Left cardiac atrium (tissue), 4 donors: ENCODE data around the gene CYP24A1. TPM values are rescaled to one million over a fixed set of nuclear protein-coding genes. Genes with fewer than 3 reads are reported as not detected.
A peak's percentile ranks its signal among the peaks of the same experiment; 100 is the strongest.

Experiments
- ATAC-seq, 2 donors: fragments of 200-7000 bp; cut with Tn5 transposase; one replicate each; pipeline ENCODE4 v1.9.1; 2020; ENCODE audit warnings: mild to moderate bottlenecking in 2 of 2, moderate library complexity in 2 of 2
- DNase-seq: peaks from one replicate; pipeline ENCODE4 v3.0.0-alpha.2; 2020
- intact Hi-C, 2 donors: fragments of 100-400 bp; cut with DNase I; formaldehyde crosslinking; loops; one replicate each; pipeline versions ENCODE4 v1.14.1 to v1.15.1; 2022 to 2023
- total RNA-seq, 2 donors: library from RNA; stranded (reverse); fragmentation: NEBNext Ultra II Directional; extraction: Animal tissue kit (Norgen Biotek cat#: 25700); gene quantifications; one replicate each; pipeline ENCODE4 v1.2.1, GENCODE V29; 2021
- donor health status: DM: no; HTN: yes; CAD: no.
- donor health status: DM: no; HTN: yes; CAD: no; lungs with severe emphysema.
- donor health status: DM: yes; HTN: yes; CAD: no.
- donor health status: Dilated cardiomyopathy.

CYP24A1 gene
- total RNA-seq, 2 donors from 2014 or later, result not detected

DNA sequence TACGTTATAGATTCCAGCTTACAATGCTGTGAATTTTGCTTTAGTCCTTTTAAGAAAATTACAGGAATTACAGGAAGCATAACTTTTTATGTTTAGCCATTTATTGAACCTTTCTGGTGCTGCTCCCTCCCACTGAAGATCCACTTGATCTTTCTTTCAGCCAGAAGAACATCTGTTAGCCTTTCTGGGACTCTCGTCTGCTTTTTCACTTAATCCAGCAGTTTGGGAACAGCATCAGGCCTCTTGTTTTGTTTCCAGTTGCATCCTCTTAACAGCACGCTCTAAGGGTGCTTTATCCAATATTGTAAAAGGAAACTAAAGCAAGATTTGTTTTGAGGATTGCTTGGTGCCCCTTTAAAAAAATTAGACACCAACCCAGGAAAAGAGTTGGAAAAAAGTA lies 10.3 kb upstream of the CYP24A1 start:
- ATAC-seq (no peak), DNase-seq (no peak)
- intact Hi-C loops, result no loop called here

DNA sequence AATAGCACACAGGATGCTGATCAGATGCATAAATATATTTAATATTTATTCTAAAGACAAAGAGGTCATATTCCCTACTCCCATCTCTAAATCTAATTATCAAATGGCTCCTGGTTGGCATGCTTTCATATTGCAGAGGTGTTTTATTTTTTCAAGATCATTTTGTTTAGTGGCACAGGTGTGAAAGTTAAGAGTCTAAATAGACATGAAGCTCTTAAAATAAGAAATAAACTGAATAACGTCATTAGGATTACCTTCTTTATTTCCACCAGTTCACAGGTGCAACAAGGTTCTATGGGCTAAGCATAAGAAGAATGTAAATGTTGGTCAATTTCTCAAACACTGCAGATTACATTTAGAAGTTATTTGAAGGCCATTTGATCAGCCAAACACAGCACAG lies 7.1 kb upstream of the CYP24A1 start:
- intact Hi-C loops, result no loop called here
- ATAC-seq (no peak), DNase-seq (no peak)

DNA sequence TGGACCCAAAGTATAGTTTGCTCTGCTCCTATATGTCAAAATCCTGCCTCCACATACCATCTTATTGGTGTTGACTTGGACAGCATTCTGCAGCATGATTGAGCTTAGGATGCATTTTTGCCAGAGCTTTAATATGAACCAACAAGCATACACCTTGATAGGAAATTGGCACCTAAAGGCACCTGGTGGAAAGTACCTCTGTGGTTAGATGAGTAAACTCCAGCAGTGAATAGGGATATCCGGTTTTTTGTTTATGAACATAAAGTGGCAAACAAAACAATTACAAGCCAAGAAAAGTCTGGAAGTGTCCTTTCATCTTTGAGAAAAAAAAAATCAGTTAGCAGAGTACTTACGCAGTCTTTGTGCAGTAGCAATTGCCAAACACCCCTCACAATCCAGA lies 6.2 kb upstream of the CYP24A1 start:
- no peak for ATAC-seq
- DNase-seq, result no peak
- intact Hi-C loops, result no loop called here

DNA sequence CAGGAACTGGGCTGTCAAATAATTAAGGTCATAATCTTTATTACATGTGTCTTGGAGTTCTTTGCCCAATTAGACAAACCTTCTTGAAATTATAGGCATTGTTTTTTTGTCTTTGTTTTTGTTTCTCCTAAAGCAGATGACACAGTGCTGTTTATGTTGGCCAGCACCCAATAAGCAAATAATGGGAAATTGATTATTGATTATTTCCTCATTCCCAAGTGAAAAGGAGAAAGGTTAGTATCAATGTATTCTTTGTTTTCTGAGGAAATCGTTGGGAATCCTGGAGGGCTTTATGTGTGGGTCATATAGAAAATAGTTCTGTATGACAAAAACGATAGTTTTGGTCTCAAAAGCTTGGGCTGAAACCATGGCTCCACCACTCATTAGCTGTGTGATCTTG lies 4.5 kb upstream of the CYP24A1 start:
- ATAC-seq, result no peak
- intact Hi-C loops, result no loop called here
- DNase-seq, result no peak

DNA sequence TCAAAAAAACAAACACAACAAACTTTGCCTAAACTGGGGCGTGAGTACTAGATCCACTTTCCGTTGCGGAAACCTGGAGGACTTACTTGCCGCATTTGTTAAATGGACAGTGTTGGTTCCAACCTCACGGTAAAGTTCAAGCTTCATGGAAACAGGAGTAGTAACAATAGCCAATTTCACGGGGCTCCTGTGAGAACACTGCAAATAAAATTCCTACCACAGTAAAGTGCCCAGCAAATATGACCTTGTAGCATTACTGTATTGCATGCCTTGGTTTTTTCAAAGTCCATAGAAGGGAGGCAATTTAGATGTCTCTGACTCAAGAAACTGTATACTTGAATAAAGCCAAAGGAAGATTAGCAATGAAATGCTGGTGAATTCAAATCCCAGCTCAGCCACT lies 3.6 kb upstream of the CYP24A1 start:
- intact Hi-C loops, result no loop called here
- no peak for DNase-seq
- ATAC-seq, result no peak

DNA sequence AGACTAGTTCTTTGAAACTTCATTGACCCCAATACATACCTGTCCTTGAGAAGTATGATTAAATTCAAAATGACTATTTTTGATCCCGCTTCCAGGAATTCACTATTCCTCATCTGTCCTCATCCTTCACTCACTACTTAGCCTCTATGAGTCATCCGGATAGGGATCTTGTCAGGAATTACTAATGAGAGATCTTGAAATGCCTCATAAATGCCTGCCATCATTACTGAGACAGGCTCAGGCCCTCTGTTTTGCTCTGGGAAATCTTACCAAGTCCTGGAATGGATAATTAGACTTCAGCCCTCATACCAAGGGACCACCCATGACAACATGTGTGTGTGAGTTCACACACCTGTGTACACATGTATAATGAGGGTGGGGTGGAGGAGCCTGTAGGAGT lies 2.8 kb upstream of the CYP24A1 start:
- no peak for ATAC-seq
- intact Hi-C loops, result no loop called here
- DNase-seq, result no peak

DNA sequence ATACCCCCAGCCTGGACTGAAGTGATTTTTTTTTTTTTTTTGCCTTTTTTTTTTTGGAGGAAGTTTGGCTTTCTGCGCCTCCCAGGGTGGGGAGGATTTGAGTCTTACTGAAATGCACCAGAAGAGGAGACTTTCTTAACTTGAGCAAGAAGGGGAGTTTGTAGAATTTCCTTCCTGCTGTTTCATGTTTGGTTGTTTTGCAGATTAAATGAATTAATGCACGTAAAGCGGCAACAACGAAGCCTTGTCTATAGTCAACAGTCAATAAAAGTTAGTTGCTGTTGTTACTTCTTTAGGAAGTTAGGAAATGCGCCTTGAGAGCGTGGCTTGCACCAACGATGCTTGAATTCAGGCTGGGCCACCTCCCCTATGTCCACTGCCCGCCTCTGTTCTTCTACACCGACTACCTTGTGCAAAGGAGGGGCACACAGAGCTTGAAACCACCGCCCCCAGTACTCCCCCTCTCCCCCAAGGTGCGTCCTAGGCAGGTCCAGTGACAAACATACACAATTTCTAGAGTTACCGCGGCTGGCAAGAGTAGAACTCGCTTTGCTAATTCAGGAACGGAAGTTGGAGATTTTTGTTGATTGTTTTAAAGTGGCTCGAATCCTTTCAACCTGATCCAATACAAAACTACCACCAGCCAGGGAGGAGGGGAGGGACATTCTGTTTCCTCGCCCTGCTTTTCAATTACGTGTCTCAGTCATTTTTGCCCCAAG lies 830 bp upstream of the CYP24A1 start:
- intact Hi-C loops, result no loop called here
- DNase-seq (no peak), ATAC-seq (no peak)

DNA sequence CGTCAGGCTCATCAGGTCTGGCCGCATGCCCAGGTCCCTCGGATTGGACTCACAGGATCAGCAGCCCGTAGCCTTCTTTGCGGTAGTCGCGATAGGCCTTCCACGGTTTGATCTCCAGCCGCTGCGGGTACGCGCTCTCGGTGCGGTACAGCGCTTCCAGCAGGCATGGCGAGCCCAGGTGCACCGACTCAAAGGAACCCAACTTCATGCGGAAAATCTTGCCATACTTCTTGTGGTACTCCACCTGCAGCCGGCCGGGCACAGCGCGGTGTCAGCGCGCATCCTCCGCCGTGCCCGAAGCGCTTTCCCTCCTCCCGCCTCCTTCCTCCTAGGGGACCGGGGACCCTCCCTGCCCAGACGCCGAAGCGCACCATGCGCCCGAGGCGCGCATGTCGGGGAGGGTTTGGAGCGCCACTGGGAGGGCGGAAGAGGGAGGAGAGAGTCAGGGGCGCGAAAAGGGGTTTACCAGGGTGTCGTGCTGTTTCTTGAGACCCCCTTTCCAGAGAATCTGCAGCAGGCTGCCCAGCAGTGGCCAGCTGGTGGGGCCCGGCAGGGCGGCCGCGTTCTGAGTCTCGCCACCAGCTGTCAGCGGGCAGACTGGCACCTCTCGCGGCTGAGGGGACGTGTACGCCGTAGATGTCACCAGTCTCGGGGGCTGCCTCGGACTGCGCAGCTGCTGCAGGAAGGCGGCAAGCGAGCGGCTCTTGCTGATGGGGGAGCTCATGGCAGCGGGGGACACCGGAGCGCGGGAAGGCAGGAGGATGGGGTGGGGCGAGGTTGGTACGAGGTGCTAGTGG lies 732 bp downstream of the CYP24A1 start:
- ATAC-seq (no peak), DNase-seq (no peak)
- intact Hi-C loops, result no loop called here

DNA sequence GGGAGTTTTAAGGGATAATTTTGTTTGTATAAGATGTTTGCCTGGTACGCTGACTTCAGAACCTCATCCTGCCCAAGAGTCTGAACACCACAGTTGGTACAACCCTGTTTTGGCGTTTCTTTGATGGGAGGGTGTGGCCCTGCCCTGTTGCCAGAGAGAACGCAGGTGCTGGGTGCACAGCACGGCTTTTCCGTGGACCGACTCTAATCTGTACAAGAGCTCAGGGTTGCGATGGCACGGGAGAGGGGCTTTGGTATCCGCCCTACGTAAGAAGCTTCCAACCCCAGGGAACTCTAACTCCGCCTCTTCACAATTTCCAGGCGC lies 1.3 kb downstream of the CYP24A1 start:
- no peak for DNase-seq
- intact Hi-C loops, result no loop called here
- ATAC-seq, result no peak

DNA sequence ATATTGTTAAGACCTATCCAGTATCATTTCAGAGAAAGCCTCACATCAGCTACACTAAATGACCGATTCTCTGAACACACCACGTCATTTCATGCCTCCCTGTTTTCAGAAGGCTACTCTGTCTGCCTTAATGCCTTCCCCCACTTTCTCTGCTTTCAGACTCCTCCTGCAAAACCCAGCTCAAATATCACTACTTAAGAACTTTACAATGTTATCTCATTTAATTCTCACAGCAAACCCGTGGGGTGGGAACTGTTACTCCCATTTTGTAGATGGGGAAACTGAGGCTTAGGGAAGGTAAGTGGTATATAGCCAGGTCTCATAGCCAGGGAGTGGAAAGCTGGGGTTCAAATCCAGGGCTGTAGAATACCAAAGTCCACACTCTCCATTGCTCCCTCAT lies 2.8 kb downstream of the CYP24A1 start:
- DNase-seq, result no peak
- intact Hi-C loops, result no loop called here
- ATAC-seq, result no peak

DNA sequence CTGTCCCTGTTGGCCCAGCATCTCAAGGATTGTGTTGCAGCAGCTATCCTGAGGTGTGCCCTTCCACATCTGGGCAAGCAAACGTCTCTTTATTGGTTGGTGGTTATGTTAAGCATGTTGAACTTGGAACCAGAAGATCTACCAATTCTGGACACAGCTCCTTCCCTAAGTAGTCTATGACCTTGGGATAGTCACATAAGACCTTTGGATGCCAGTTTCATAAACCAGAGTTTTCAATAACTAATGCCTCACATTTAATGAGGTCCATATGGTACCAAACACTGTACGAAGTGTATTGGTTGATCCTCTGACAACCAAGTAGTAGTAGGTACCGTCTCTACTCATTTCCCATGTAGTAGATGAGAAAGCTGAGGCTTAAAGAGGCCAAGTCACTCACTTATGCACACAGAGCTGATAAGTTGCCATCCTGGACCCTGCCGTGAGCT lies 3.7 kb downstream of the CYP24A1 start:
- intact Hi-C loops, result no loop called here
- no peak for DNase-seq
- no peak for ATAC-seq

DNA sequence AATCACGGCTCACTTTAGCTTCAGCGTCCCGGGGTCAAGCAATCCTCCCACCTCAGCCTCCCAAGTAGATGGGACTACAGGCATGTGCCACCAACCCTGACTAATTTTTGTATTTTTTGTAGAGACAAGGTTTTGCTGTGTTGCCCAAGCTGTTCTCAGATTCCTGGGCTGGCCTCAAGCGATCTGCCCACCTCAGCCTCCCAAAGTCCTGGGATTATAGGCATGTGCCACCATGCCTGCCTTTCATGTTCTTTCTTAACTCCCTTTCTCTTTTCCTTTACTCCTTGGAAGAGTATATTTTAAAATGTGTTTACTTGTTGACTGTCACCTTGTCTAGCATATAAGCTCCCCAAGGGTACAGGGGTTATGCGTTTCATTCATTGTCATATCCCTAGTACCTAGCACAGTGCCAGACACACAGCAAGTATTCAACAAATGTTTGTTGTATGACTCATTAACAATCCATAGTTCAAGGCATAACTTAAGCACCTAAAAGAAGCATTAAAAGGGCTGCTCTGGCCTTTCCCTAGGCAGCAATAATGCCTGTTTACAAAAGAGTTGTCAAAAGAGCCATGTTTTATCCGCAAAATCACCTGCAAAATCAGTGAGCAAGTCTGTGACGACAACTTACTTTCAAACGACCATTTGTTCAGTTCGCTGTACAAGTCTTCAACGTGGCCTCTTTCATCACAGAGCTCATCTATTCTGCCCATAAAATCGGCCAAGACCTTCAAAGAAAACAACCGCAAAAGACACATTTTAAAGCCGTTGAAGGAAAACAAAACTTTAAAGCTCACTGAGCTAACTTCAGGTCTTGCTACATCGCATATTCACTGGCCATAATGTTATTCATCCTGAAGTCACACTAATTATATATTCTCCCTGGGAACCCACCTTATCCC lies 4.6 kb downstream of the CYP24A1 start:
- ATAC-seq (no peak), DNase-seq (no peak)
- intact Hi-C loops, result no loop called here

DNA sequence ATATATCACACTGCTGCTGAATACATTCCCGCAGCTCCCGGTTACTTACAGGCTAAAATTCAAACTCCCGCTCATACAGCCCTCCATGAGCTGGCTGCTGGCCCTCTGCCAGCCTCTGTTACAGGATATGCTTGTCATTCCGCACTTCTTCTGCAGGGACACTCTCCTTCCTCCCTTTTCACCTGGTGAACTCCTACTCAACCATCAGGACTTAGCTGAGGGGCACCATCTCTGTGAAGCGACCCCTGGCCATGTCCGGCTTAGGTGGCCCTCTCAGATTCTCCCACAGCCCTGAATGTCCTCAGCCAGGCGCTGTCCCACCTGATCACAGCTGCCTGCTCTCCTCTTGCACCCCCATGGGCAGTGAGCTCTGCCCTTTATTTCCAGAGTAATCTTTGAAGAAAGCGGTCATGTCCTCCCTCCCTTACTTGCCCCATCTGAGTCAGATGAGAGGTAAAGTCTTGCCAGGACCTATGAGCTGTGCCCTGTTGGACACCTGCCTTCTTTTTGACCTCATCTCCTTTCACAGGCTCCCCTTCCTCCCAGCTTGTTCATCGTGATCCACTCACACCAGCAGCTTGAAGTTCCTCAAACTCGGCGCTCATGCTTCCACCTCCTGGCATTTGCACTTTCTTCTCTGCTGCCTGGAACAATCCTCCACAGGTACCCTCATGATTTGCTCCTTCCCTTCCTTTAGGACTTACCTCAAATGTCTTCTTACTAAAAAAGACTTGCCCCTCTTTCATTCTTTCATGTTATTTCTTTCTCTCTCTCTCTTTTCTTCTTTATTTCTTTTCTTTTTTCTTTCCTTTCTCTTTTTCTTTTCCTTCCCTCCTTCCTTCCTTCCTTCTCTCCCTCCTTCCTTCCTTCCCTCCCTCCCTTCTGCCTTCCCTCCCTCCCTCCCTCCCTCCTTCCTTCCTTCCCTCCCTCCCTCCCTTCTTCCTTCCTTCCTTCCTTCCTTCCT lies 5.6 kb downstream of the CYP24A1 start:
- DNase-seq (no peak), ATAC-seq (peak in 1 of 2 donors; percentile 73)
- intact Hi-C loops, result no loop called here

DNA sequence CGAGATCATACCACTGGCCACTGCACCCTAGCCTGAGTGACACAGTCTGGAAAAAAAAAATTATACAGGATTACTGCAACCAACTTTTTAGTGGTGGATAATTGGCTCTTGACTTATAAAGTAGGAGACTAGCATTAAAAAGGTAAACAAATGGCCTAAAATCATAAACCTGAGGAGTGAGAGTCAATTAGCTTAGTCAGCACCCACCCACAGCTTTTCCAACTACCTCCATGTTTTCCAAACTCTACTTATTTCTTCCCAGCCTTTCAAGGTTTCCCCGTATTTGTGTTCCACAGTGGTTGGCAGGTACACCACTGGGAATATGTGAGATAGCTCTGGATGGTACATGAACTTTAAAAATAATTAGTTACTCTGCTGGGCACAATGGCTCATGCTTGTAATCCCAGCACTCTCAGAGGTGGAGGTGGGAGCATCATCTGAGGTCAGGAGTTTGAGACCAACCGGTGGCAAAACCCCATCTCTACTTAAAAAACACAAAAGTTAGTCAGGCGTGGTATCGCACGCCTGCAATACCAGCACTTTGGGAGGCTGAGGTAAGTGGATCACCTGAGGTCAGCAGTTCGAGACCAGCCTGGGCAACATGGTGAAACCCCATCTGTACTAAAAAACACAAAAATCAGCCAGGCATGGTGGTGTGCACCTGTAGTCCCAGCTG lies 6.7 kb downstream of the CYP24A1 start:
- intact Hi-C loops, result no loop called here
- DNase-seq (no peak), ATAC-seq (no peak)

DNA sequence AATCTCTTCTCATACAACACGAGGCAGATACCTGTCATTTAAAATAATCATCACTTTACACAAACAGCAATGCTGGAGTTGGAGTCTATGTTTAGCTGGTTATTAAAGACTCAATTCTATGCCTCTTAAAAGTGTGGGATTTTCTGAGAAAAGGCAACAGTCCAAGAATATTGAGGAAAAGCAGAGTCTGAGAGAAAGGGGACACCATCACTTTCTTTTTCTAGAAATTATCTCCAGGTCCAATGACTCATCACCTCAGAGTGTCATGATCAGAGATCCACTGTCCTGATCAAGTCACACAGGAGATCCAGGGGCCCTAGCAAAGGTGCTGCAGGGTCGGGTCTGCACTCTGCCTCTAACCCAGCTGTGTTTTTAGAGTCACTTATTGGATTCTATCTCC lies 8.0 kb downstream of the CYP24A1 start:
- ATAC-seq (no peak), DNase-seq (no peak)
- intact Hi-C loops, result no loop called here

DNA sequence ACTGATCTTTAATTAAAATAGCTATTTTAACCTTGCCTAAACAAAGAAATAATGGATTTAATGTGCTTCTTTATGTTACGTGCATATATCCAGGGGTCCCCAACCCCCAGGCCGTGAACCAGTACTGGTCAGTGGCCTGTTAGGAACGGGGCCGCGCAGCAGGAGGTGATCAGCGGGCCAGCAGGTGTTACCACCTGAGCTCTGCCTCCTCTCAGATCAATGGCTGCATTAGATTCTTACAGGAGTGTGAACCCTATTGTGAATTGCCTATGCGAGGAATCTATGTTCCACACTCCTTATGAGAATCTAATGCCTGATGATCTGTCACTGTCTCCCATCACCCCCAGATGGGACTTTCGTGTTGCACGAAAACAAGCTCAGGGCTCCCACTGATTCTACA lies 8.8 kb downstream of the CYP24A1 start:
- ATAC-seq (no peak), DNase-seq (no peak)
- intact Hi-C loops, result no loop called here

DNA sequence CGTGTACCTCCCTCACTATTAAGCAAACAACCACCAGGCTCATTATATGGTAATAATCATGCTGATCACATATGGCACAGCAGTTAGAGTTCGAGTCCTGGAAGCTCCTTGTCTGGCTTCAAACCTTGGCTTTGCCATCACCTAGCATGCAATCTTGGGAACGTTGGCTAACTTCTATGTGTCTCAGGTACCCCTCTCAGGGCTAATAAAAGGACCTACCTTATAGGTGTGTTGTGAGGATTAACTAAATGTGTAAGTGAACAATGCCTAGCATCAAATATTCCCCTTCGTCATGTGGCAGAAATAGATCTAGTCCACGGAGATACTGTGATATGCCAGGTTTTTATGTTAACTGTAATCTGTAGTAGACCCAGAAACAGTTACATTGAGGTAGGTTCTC lies 10.4 kb downstream of the CYP24A1 start:
- no peak for DNase-seq
- no peak for ATAC-seq
- intact Hi-C loops, result no loop called here

DNA sequence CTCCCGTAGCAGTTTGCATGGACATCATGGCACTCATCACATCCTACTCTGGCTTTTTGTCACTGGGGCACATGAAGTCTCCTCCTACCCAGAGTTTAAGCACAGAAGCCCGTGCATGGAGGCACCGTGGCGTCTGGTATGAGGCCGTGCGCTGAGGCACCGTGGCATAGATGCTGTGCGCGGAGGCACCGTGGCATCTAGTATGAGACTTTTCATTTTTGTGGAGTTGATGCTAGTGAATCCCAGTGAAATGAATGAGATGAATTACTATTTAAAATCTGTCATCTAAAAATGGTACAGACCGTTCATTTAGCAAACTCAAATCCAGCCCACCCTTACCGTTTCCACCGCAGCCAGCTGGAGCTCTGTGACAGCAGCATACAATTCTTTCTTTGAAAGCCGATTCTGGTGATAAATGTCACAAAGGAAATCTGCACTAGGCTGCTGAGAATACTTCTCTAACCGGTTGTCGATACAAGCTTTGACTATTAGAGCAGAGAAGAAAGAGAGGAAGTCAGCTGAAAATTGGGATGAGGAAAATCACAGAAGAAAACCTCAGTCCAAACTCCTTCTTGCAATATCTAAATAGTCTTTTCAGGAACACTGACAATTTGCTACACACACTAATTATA lies 11.3 kb downstream of the CYP24A1 start:
- intact Hi-C loops, result no loop called here
- ATAC-seq, result no peak
- DNase-seq, result no peak
